CD4-positive, alpha-beta T cell (primary cell): ENCODE measurements around the gene SWAP70. TPM values are rescaled to one million over a fixed set of nuclear protein-coding genes. Genes with fewer than 3 reads are reported as not detected.

ENCODE experiments used
- ATAC-seq: fragments of 200-7000 bp; cut with Tn5 transposase; one replicate; pipeline ENCODE4 v1.10.0; 2022; ENCODE audit warnings: mild to moderate bottlenecking; ENCODE audit not compliant: poor library complexity
- CTCF ChIA-PET: fragments of 350-600 bp; sonication (Branson Sonifier 250); formaldehyde crosslinking; loops from one replicate; lab custom pipeline; 2021; ENCODE audit warnings: antibody characterized with exemption, inconsistent platforms; lab: Charles Lee
- POLR2A ChIA-PET: fragments of 350-600 bp; sonication (Branson Sonifier 250); formaldehyde crosslinking; loops from one replicate; lab custom pipeline; 2021; ENCODE audit warnings: antibody characterized with exemption, inconsistent platforms; lab: Charles Lee
- DNase-seq, 14 experiments: peaks; one replicate each; pipeline ENCODE4 v3.0.0-alpha.2; 2013 to 2020; ENCODE audit warnings: mixed read lengths in 2 of 14
- H3K27ac ChIP-seq, 2 donors: one replicate each; pipeline versions ENCODE4 v1.5.1 to v1.7.0; 2013; ENCODE audit warnings: low read length in 2 of 2, low read depth in 1 of 2, mild to moderate bottlenecking in 1 of 2
- H3K27me3 ChIP-seq, 2 experiments: 1 replicate in 1 of 2; 2 replicates in 1 of 2; pipeline versions ENCODE4 v1.6.1 to v1.7.0; 2013; ENCODE audit warnings: low read length in 2 of 2, control low read depth in 1 of 2, mild to moderate bottlenecking in 1 of 2, moderate library complexity in 1 of 2; ENCODE audit not compliant: insufficient read depth in 2 of 2, control insufficient read depth in 1 of 2
- H3K36me3 ChIP-seq: one replicate; pipeline ENCODE4 v1.6.1; 2013; ENCODE audit warnings: low read length, control low read depth; ENCODE audit not compliant: insufficient read depth
- H3K4me1 ChIP-seq: one replicate; pipeline ENCODE4 v1.6.1; 2013; ENCODE audit warnings: low read length, control low read depth; ENCODE audit not compliant: insufficient read depth
- H3K4me3 ChIP-seq: one replicate; pipeline ENCODE4 v1.5.1; 2013; ENCODE audit warnings: mild to moderate bottlenecking, low read length, moderate library complexity
- H3K9me3 ChIP-seq, 2 experiments: 1 replicate in 1 of 2; 2 replicates in 1 of 2; pipeline versions ENCODE4 v1.6.1 to v1.7.0; 2013; ENCODE audit warnings: low read length in 2 of 2, mild to moderate bottlenecking in 2 of 2, control low read depth in 1 of 2, moderate library complexity in 1 of 2; ENCODE audit not compliant: control insufficient read depth in 1 of 2, insufficient read depth in 1 of 2
- H3K27ac Mint-ChIP-seq: one replicate; pipeline ENCODE4 v1.8.0; 2020; ENCODE audit warnings: mixed read lengths
- H3K27me3 Mint-ChIP-seq: one replicate; pipeline ENCODE4 v1.8.0; 2021; ENCODE audit warnings: mixed read lengths
- H3K36me3 Mint-ChIP-seq: one replicate; pipeline ENCODE4 v1.8.0; 2021; ENCODE audit warnings: low read depth, mixed read lengths
- H3K4me1 Mint-ChIP-seq: one replicate; pipeline ENCODE4 v1.8.0; 2021; ENCODE audit warnings: low read depth, mixed read lengths
- H3K4me3 Mint-ChIP-seq: one replicate; pipeline ENCODE4 v1.8.0; 2020; ENCODE audit warnings: mild to moderate bottlenecking, mixed read lengths
- H3K9me3 Mint-ChIP-seq: one replicate; pipeline ENCODE4 v1.8.0; 2020; ENCODE audit warnings: mixed read lengths
- intact Hi-C, 2 experiments: fragments of 100-400 bp; cut with DNase I in 1 of 2; cut with micrococcal nuclease in 1 of 2; formaldehyde crosslinking; loops; one replicate each; pipeline versions ENCODE4 v1.15.1 to v1.9.0; 2023 to 2025; cut with DNase I, micrococcal nuclease
- total RNA-seq, 174 experiments: library from RNA in 2 of 174; stranded (reverse) in 2 of 174; gene quantifications; one replicate each; pipeline ENCODE4 v1.2.3 and lab custom pipeline; 2021 to 2026
- TF ChIP-seq, protein P1 (sequence below): fragments of 200-600 bp; IDR thresholded peaks from one replicate; pipeline ENCODE4 v1.8.0; 2022; ENCODE audit warnings: antibody characterized with exemption, mild to moderate bottlenecking

The SWAP70 gene
- total RNA-seq, 2 experiments from 2014 or later, result 4.0 to 4.1 TPM

DNA sequence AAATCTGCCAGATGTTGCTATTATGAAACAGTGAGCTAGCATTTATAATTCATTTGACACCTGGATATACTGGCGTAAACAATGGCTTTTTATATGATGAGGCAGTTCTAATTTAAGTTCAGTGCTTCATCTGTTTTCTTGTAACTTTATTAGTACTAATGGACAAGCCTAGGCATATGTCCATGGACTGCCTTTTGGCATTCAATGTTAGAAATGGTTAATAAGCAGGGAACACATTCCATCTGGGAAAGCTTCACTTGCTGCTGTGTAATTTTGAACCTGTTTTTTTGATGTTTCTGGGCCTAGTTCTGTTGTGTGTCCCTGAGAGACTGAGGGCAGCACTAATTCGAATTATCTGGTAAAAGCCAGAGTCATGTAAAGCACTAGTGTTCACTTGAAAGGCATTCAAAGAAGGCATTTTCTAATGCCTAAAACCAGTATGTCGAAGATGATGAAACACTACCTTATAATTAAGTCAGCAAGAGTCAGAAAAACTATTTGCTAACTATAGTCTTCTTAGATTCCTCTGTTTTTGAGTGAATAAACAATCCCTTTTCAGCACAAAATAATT is 138.5 kb downstream of the SWAP70 start:
- Mint-ChIP-seq H3K9me3 (no peaks in the 10 kb centered on the region), H3K27ac (no peak overlapping the region), H3K4me3 (no peak overlapping the region), H3K27me3 (no peaks in the 10 kb centered on the region), H3K4me1 (no peaks in the 10 kb centered on the region), H3K36me3 (peaks cover 27% of the 10 kb centered on the region)
- no peaks in the 10 kb centered on the region for H3K27me3 ChIP-seq
- no peak overlapping the region for H3K27ac ChIP-seq
- H3K4me3 ChIP-seq, result no peak overlapping the region
- ATAC-seq (no peak), DNase-seq (no peak)
- H3K9me3 ChIP-seq, result no peaks in the 10 kb centered on the region
- ChIA-PET POLR2A (no interaction called here), CTCF (no interaction called here)
- TF ChIP-seq, protein P1, sequence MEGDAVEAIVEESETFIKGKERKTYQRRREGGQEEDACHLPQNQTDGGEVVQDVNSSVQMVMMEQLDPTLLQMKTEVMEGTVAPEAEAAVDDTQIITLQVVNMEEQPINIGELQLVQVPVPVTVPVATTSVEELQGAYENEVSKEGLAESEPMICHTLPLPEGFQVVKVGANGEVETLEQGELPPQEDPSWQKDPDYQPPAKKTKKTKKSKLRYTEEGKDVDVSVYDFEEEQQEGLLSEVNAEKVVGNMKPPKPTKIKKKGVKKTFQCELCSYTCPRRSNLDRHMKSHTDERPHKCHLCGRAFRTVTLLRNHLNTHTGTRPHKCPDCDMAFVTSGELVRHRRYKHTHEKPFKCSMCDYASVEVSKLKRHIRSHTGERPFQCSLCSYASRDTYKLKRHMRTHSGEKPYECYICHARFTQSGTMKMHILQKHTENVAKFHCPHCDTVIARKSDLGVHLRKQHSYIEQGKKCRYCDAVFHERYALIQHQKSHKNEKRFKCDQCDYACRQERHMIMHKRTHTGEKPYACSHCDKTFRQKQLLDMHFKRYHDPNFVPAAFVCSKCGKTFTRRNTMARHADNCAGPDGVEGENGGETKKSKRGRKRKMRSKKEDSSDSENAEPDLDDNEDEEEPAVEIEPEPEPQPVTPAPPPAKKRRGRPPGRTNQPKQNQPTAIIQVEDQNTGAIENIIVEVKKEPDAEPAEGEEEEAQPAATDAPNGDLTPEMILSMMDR, result no peak
- intact Hi-C loops, result no loop called here
- H3K4me1 ChIP-seq, result no peaks in the 10 kb centered on the region
- H3K36me3 ChIP-seq, result peaks cover 1% of the 10 kb centered on the region

Other genes starting within 250 kb of the SWAP70 start
- 10 to 100 TPM; 18.0 to 20.3 TPM for gene ZNF143, start 203.1 kb upstream of the SWAP70 start, total RNA-seq
- gene WEE1, start 90.4 kb upstream of the SWAP70 start, total RNA-seq, result 10 to 100 TPM in 1 of 2 experiments, 1 to 10 TPM in 1; 9.3 to 10.7 TPM